ENCODE data around the gene CNN1.

The CNN1 gene

DNA sequence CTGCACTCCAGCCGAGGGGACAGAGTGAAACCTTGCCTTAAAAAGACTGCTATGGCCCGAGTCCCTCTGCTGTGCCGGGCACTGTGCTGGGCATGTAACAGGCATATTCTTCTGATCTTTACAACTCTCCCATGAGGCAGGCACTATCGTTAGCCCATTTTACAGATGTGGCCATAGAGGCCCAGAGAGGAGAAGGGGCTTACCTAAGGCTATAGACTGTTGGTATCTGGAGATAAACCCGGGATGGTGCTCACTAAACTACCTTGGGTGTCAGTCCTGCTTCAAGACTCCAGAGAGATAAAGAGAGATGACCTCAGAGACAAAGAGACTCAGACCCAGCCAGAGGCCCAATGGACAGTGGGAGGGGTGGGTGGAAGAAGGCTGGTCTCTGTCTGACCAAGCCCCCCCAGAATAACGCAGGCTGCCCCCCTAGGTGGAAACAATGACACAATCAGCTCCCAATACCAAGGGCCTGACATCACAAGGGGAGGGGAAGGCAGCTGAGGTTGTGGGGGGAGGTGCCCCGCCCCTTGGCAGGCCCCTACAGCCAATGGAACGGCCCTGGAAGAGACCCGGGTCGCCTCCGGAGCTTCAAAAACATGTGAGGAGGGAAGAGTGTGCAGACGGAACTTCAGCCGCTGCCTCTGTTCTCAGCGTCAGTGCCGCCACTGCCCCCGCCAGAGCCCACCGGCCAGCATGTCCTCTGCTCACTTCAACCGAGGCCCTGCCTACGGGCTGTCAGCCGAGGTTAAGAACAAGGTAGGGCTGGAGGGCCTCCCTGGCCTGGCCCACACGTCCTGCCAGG is at the start of gene CNN1:
CNN1 (plus strand) TSS at position 620 of the 805 bp plus-strand sequence; CDS start at position 697, 77 bp downstream.
- peak; percentile 83 for DNase-seq

- no peak for DNase-seq
Observed at GRCh38 chr19:11489378-11489777, 49.3 kb upstream of the CNN1 start.

DNA sequence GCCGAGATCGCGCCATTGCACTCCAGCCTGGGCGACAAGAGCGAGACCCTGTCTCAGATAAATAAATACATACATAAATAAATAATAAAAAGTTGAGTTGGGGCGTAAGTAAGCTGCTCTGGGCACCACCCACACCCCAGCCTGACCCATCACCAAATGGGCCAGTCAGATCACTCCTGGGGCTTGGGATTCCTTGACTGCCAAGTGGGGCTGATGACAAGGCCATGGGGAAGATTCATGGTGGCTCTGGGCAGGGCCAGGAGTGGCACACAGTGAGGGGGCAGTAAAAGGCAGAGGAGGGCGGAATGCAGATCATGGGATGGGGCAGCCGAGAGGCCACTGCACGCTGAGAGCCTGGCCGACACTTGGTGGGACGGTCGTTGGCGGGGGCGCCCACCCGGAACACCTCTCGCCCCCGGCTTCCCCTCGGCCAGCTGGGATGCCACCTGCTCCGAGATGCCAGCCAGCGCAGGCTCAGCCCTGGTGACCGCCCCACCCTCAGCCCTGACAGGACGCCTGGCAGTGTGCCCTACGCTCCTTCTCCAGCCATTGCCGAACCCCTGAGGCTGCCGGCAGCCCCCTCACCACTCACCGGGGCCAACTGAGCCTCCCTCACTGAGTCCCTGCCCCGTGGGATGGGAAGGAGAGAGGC is 43.9 kb upstream of the CNN1 start:
- DNase-seq, result no peak

- DNase-seq, result no peak
Observed at GRCh38 chr19:11495481-11495880, 43.2 kb upstream of the CNN1 start.

DNA sequence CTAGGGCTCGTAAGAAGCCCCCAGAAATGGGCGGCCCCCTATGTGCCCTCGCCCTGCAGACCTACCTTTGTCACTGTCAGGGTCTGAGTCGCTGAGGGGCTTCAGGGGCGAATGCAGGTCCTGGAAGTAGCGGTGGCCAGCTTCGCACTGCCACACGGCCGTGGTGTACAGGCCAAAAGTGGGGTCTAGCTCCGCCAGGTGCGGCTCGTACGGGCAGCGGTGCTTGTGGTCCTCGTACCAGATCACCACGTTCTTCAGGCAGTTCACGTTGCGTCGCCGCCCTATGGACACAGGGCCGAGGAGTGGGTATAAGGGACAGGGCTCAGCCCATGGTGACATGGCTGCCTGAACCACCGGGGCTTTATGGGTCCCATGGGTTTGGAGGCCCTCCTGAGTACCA is 42.8 kb upstream of the CNN1 start:
- DNase-seq, result no peak

DNA sequence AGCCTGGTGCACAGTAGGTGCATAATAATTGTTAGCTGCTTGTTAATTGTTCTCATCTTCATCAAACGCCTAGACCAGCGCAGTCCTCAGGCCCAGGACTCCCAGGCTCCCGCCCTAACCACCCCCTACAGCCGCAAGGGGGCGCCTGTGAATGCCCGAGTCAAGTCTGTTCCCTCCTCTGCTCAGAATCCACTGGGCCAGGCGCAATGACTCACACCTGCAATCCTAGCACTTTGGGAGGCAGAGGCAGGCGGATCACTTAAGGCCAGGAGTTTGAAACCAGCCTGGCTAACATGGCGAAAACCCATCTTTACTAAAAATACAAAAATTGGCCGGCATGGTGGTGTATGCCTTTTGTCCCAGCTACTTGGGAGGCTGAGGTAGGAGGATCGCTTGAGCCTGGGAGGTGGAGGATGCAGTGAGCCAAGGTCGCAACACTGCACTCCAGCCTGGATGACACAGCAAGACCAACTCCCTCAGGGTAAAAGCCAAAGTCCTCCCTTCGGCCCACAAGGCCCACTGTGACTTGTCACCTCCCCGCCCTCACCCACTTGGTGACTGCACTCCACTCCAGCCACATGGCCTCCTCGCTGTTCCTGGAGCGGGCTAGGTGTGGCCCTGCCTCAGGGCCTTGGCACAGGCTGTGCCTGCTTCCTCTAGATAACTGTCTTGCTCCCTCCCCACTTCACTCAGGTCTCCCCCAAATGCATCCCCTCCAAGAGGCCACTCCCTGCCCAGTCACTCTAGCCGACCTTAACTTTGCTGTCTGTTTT is 42.1 kb upstream of the CNN1 start:
- DNase-seq, result no peak

- DNase-seq, result no peak
Observed at GRCh38 chr19:11499220-11499726, 39.4 kb upstream of the CNN1 start.

DNA sequence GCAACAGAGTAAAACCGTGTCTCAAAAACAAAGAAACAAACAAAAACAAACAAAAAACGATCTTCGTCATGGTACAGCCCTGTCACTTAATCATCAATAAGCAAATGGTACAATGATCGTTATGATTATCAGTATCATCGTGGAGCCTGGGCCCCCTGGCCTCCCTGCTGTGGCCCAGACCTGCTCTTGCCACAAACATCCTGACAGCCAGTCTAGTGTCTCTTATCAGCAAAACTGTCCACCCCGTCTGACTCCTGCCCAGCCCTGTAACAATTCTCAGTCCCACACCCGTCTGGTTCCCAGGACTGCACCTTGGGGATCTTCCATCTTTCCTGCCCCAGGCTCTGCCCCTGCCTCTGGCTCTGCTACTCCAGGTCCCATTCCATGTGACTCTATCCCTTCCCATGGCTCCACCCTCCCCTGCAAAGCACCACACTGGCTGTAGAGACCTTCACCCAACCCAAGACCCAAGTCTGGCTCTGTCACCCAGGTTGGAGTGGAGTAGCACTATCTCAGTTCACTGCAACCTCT is 38.7 kb upstream of the CNN1 start:
- DNase-seq, result no peak

GRCh38 chr19:11504502-11505031 is 34.1 kb upstream of the CNN1 start:
- no peak for DNase-seq

DNA sequence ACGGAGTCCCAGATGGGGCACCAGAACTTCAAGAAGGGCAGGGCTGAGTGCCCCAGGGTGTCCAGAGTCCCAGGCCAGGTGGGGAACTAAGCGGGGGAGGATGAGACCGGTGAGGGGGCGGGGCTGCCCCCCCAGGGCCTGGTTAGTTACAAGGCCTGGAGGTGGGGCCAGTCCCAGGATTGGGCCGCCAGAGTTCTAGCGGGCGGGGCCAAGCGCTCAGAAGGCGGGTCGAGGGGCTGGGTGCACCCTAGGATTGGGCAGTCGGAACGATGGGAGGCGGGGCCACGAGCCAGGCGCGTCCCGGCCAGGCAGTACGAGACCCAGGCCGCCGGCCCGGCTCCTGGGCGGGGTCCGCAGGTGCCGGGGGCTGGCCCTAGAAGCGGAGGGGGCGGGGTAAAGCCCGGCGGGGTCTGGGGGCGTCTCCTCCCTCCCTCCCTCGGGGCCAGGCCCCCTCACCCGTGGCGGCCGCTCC is 33.6 kb upstream of the CNN1 start:
- DNase-seq, result peak; percentile 97

GRCh38 chr19:11505504-11506100 is 33.0 kb upstream of the CNN1 start, which contains the start of gene ZNF653:
Gene ZNF653 (minus strand): TSS chr19:11505839. CDS start chr19:11505786, 53 bp downstream.
- DNase-seq, result peak; percentile 96

GRCh38 chr19:11506101-11506555 is 32.5 kb upstream of the CNN1 start:
- no peak for DNase-seq

GRCh38 chr19:11506967-11507366 is 31.7 kb upstream of the CNN1 start:
- no peak for DNase-seq

- no peak for DNase-seq
Observed at GRCh38 chr19:11507370-11508078, 31.1 kb upstream of the CNN1 start.

DNA sequence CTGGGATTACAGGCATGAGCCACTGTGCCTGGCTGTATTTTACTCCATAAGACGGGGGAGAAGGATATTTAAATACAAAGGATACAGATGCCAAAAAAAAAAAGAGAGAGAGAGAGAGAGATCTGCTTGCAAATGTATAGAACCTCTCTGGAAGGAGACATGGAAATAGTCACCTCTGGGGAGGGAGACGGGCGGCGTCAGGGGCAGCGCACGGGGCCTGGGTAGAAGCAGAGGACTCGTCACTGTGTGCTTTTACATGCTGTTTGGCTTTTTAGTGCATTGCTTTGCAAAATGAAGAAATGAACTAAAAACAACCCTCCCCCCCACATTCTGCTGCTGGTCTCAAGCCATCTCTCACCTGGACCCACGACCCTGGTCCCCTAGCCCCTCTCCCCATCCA is 28.2 kb upstream of the CNN1 start:
- no peak for DNase-seq

DNA sequence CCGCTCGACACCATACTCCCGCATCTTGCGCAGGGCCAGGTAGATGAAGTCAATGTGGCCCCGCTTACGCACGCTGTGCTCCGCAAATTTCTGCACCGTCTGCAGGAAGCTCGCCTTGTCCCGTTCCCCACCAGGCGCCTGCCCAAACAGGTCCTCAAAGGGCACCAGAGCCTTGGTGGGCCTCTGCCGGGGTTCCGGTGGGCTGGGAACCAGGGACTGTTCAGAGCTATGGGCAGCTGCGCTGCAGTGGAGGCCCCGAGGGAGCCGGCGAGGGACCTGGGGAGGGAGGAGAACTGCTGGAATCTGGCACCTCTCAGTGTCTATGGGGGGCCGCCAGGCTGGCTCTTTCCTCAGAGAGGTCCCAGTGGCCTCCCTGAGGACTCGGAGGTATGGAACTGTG is 24.7 kb upstream of the CNN1 start:
- DNase-seq, result no peak

GRCh38 chr19:11519138-11519537 is 19.5 kb upstream of the CNN1 start:
- no peak for DNase-seq

- DNase-seq, result peak; percentile 97
Observed at GRCh38 chr19:11528551-11529341, 9.9 kb upstream of the CNN1 start, which contains the start of gene ECSIT. Gene ECSIT (minus strand): TSS chr19:11529134. CDS start chr19:11519170, 9,964 bp downstream.

DNA sequence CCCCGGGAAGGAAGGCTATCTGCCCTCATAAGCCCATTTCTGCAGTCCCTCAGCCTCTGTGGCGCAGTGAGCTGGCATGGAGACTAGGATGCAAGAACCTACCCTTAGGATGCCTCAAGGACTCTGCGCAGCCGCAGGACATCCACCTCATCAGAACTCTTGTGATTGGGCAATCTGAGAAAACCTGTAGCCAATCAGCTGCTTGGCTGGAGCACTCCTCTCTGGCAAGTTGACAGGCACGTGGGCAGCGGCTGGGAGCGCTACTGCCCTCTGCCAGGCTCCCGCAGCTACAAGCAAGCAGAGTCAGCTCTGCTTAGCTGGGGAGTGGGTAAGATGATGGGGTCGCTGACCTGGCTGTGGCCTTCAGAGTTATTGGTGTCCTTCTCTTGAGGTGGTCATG is 8.2 kb upstream of the CNN1 start:
- DNase-seq, result peak; percentile 77

DNA sequence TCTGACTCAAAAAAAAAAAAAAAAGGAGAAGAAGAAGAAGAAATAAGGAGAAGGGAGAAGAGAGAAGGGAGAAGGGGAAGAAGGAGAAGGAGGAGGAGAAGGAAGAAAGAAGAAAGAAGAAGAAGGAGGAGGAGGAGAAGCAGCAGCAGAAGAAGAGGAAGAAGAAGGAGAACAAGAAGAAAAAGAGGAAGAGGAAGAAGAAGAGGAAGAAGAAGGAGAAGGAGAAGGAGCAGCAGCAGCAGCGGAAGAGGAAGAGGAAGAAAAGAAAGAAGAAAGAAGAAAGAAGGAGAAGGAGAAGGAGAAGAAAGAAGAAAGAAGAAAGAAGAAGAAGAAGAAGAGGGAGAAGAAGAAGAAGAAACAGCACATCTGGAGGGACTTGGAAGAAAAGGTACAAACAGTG is 4.1 kb upstream of the CNN1 start:
- no peak for DNase-seq

All from left hindlimb (tissue), 1 donor.